HFF-Myc (cell line): Measurements from ENCODE around the gene RD3L.

Experiments used
- DNase-seq: peaks from one replicate; pipeline ENCODE4 v3.0.0-alpha.2; 2011; ENCODE audit warnings: low read depth; ENCODE audit errors: extremely low read depth
- H3K4me3 ChIP-seq: replicated peaks from 2 replicates; pipeline ENCODE4 v1.5.1; 2011; ENCODE audit warnings: low read depth, mild to moderate bottlenecking, control low read depth, low read length
- CTCF ChIP-seq: IDR thresholded peaks from 2 replicates; pipeline ENCODE4 v1.5.1; 2012; ENCODE audit warnings: mild to moderate bottlenecking, low read depth, low read length, control low read depth; ENCODE audit errors: missing control alignments

Gene RD3L

GRCh38 chr14:103897075-103897947, 45.0 kb downstream of the RD3L start:
- TF ChIP-seq CTCF, result no peak
- H3K4me3 ChIP-seq, result no peak overlapping the region
- no peak for DNase-seq

- DNase-seq, result no peak
- no peak for TF ChIP-seq CTCF
- H3K4me3 ChIP-seq, result no peak overlapping the region
These were observed 45.8 kb downstream of the RD3L start for GRCh38 chr14:103896578-103896977.

- no peak for TF ChIP-seq CTCF
- no peak overlapping the region for H3K4me3 ChIP-seq
- DNase-seq, result no peak
These were observed 47.6 kb downstream of the RD3L start for GRCh38 chr14:103894723-103895059.

GRCh38 chr14:103894034-103894722, 48.2 kb downstream of the RD3L start:
- DNase-seq, result no peak
- no peak for TF ChIP-seq CTCF
- no peak overlapping the region for H3K4me3 ChIP-seq

GRCh38 chr14:103892247-103892646, 50.1 kb downstream of the RD3L start:
- no peak overlapping the region for H3K4me3 ChIP-seq
- DNase-seq, result no peak
- no peak for TF ChIP-seq CTCF

- H3K4me3 ChIP-seq, result no peak overlapping the region
- no peak for DNase-seq
- no peak for TF ChIP-seq CTCF
These were observed 50.6 kb downstream of the RD3L start for GRCh38 chr14:103891667-103892215.
